ENCODE results near the gene PSD2.
A peak's percentile ranks its signal among the peaks of the same experiment; 100 is the strongest.

Gene PSD2

DNA sequence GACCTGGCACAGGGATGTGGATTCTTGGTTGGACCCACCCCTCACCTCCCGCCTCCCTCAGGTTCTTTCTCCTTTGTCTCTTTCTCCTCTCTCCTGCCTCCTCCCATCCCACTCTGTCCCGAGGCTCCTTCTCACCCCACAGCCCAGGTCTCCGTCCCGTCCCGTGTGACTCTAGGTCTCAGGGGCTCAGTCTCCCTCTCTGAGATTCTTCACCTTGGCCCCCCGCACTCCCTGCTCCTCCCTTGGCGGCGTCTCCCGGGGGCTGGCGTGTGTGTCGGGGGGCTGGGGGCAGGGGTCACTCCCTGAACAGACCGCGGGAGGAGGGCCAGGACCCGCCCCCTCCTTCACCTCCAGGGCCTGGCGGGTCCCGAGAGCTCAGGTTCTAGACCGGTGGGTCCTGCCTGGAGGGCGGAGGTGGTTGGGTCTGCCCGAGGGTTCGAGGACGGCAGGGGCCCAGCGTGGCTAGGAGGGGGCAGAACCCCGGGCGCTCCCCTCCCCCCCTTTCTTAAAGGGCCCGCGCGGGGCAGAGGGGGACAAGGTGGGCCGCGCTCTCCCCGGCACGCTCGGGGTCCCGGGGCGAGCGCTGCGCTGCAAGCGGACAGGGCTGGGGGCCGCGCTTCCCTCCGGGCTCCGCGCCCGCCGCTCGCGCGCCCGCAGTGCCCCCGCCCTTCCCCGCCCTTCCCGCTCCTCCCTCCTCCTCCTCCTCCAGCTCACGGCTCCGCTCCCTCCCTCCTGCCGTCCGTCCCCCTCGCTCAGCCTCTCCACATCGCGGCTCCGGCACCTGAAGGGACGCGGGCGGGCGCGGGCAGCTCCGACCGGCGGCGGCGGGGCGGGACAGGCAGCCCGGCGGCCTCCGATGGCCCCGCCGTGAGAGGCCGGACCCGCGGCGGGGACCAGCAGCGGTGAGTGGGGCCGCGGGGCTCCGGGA is at the start of gene PSD2:
Gene PSD2, plus strand, starts transcription at position 735 of the 928 bp plus-strand sequence. CDS start 13,633 bp downstream, outside the sequence.
- no peak for DNase-seq

DNA sequence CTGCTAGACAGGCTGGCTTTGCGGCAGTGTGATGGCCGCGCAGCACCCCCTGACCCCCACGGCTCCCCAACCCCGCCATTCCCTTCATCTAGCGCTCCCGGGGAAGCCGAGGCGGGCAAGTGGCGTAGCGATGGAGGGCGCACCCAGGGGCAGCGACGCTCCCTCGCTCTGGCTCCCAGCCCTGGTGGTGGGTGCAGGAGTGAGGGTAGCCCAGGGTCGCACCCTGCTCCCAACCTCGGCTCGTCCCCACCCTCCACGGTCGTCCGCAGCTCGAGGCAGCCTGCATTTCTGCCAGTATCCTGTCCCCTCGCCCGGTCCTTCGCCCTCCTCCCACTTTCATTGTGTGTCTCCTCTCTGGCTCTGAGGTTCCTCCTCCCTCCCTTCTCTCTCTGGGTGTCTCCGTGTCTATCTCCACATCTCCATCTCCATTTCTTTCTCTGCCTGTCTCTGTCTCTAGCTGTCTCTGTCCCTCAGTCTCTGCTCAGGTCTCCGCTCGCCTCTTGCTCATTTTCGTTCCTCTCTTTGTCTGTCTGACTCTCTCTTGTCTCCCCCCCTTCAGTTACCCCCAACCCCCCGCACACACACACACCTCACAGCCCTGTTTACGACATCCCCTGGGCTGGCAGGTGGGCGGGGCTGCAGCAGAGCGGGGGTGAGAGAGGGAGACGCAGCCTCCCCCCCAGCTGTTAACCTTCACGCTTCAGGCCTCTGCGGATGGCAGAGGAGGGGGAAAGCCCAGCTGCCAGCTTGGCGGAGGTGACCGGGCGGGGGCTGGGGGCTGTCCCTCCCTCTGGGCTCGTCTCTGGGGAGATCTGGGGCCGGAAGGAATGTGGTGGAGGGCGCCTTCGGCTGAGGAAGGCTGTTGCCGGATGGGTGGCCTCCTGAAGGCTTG is 48.7 kb upstream of the PSD2 start:
- no peak for DNase-seq

DNA sequence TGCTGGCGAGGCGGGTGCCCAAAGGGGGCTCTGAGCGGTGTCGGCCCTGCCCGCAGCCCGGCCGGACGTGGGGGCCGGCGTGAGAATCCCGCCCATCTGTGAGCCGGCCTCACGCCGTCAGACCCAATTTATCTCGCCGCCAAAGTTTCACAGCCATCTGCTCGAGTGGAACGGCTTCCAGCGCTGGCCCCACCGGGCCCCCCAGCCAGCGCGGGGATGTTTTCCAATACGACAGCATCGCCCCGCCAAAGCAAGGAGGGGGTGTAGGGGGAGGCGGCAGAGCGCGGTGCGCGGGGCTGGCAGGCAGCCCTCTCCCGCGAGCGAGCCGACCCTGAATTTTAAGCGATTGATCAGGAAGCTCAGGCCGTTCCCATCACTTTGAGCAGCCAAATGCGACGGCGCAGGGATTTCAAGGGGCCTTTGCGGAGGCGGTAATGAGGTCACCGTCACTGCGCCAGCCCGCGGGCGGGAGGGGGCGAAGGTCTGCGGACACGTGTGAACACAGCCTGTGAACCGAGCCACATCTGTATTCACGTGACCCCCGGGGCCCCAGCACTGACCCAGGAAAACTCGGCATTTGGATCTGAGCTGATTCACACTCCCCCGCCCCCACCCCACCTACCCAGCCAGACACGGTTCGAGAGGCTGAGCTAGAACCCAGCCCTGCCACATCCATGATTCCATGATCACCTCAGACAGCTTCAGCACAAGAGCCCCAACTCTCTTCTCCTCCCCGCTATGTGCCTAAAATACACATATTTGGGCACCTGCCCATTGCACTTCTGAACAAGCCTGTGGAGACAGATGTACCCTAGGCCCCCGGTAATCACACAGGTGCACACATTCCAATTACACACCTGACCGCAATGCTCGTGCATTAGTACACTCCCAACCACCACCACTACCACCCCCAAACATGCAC is 47.8 kb upstream of the PSD2 start:
- no peak for DNase-seq

DNA sequence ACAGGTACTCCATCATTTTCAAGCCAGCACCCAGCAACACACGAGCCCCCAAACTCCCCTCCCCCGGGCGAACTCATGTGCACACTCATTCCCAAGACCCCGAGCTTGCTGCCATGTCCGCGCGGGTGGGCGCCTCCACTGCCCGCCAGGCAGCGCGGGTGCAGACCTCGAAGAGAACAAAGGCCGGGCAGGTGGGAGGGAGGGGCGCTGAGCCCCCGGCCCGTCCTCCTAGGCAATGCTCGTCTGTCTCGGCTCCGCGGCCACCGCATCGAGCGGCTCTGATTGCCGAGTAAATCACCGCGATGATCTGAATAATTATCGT is 47.1 kb upstream of the PSD2 start:
- no peak for DNase-seq

DNA sequence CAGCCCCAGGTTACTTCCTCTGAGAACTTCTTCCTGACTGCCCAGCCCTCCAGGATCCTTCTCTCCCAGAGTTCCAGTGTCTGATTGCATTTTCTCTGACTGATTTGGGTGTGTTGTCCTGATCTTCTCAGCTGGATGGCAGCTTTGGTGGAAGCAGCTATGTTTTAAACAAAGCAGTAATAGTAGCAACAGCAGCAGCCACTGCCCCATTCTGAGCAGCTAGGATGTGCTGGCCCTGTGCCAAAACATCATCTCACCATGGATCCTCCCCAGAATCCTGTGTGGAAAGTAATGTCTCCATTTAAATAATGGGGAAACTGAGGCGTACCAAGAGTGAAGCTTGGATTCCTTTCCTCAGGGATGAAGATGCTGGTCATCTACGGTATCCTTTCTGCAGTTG is 46.4 kb upstream of the PSD2 start:
- no peak for DNase-seq

DNA sequence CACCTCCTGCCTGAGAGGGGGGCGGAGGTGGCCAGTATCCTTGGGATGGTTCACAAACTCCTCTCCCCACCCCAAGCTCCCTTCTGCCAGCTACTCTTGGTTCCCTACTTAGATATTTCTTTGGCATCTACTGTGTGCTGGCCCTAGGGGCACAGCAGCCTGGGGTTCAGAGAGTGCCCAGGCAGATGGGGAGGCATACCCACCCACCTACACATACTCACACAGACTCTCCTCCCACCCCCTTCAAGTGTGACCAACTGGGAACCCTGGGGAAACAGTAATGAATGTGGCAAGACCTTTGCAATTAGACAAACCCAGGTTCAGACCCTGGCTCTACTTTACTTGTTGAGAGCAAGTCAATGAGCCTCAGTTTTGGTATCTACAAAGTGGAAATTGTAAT is 44.4 kb upstream of the PSD2 start:
- no peak for DNase-seq

DNA sequence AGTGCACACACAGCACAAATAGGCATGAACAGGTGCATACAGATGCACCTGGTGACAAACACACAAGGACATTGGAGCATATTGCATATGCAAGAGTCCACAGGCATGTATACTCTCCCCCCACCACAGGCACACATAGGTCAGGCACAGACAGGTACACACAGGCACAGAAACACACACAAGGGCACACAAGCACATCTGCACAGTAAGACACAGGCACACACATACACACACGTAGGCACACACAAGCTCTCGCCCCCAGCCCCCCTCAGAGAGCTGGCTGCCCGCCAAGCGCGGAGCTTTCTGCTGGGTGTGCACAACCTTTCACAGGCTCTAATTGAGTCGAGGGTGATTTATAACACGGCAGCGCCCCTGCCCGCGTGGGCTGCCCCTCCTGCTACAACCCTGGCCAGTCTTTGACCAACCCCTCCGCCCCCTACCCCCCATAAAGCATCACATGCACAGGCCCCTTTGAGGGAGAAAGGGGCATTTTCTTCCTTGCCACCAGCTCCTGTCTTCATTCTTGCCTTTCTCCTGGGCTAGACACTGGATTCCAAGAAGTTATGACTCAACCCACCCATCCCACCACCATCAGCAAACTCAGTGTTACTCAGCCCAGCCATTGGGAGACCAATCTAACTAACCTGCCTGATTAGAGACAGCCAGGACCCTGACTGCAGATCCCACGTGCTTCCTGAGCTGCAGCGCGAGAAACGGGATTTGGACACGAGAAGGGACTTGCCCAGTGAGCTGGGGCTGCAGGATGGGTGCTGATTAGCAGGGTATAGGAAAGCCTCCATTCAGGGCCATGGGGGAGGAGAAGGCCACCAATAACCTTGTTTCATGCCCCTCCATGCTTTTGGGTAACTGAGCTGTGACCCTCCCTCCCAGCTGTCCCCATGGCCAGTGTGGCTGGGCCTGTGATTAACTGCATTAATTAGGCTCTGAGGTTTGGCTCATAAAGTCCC is 42.8 kb upstream of the PSD2 start:
- DNase-seq = no peak

DNA sequence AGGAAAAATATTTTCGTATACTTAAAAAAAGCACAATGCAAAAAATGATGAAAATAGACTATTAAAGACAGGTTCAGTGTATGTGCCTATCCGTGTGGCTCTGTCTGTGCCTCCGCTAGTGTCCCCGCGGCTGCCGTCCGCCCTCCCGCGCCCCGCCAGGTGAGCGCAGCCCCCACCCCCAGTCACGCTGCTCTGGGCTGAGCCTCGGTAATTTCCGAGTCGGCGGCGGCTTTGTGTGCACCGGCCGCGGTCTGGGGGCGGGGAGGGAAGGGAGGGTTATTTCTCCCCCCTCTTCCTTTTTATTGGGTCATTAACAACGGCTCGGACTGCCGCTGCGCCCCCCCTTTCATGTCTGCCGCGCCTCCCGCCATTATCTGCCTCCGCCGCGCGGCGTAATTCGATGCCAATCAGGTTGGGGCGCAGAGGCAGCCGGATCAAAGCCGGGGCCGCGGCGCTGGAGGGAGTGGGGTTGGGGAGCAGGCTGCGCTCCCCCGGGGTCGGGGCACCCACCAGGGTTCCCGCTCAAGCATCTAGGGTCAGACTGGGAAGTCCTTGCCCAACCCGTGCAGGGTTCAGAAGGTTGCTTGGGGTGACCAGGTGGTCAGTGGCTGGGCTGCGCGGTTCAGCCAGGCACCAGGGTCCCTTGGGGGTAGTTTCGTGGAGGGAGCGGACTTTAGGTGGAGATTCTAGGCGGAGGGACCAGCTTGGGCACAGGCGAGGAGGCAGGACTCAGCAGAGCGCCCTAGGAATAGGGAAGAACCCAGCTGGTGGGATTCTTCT is 39.5 kb upstream of the PSD2 start:
- DNase-seq = no peak

DNA sequence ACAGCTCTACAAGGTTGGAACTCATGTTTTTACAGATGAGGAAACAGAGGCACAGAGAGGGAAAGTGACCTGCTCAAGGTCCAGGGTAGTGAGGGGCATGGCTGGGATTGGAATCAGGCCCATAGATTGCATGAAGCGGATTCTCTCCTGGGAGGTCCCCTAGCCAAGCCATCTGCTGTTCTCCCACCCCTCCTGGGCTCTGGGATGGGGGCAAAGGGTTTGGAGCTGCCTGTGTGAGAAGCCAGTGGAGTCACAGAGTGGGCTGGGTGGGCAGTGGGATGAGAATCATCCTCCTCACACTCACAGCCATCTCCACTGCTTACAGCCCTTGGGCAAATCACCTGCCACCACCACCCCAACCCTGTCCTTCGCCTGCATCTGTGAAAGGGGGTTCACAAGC is 38.6 kb upstream of the PSD2 start:
- DNase-seq = no peak

DNA sequence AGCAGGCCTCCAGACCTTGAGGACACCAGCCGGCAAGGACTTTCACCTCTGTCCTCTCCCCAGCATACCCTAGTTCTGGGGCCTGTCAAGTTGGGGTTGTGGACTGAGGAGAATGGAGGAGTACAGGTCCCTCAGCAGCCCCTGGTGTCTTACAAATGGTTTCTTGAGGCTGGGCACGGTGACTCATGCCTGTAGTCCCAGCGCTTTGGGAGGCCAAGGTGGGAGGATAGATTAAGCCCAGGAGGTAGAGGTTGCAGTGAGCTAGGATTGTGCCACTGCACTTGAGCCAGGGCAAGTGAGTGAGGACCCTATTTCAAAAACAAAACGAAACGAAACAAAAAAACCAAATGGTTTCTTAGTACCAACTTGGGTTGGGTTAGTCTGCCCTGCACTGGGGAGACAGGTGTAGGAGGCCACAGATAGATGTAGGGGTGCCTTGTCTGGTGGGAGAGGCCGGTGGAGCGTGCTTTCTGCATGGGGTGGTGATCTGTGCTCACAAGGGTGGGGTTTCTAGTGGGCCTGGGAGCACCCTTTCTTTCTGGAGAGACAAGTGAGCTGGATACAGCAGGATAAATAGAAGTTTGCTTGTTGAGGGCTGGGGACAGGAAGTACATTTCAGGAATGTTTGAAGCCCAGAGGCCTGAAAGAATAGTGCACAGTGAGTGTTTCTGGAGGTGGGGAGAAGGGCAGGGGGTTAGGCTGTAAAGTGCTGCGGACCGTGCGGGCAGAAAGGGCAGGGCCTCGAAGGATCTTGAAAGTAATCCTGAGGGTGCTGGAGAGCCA is 37.7 kb upstream of the PSD2 start:
- DNase-seq = no peak

DNA sequence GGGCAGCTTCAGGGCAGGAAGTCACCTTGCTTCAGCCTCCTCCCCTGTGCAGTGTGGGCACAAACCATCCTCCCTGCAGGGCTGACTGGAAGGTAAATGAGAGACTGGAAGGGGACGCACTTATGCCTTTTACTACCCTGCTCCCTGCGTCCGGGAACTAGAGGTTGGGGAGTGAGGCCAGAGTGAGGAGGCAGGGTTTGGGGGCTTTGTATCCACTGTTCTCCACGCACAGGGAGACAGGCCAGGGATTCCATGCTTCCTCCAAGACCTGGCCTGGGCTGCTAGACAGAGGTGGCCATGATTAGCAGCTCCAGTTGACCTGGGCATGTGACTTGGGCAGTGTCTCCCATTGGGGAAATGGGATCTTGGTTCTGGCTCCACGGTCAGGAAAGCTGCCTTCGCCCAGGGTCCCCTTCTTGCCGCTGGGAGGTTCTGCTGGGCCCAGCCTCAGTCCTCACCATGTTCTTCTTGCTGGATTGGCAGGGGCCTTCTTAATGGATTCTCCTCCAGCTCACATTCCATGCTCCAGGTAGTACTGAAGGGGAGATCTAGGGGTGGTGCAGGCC is 37.0 kb upstream of the PSD2 start:
- no peak for DNase-seq

DNA sequence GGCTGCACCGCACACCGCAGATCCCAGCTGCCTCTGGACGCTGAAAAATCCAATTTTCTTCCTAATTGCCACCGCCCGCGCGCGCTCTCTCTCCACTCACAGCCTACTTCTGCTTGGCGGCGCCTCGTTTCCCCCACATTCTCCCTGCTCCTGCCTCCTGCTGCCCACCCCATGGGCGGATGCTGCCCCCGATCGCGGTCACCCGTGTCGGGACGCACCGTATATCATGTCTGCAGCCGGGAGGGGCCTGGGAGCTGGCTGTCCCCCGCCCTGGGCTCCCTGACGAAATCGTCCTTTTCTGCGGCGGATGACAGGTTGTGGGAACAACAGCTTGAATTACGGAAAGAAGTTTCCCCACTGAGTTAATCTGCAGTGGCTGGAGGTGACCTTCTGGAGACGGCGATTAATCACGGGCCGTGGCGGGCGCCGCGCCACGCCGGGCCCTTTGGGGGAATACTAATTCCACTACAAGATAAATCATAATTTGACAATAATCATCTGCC is 36.3 kb upstream of the PSD2 start:
- DNase-seq = no peak

DNA sequence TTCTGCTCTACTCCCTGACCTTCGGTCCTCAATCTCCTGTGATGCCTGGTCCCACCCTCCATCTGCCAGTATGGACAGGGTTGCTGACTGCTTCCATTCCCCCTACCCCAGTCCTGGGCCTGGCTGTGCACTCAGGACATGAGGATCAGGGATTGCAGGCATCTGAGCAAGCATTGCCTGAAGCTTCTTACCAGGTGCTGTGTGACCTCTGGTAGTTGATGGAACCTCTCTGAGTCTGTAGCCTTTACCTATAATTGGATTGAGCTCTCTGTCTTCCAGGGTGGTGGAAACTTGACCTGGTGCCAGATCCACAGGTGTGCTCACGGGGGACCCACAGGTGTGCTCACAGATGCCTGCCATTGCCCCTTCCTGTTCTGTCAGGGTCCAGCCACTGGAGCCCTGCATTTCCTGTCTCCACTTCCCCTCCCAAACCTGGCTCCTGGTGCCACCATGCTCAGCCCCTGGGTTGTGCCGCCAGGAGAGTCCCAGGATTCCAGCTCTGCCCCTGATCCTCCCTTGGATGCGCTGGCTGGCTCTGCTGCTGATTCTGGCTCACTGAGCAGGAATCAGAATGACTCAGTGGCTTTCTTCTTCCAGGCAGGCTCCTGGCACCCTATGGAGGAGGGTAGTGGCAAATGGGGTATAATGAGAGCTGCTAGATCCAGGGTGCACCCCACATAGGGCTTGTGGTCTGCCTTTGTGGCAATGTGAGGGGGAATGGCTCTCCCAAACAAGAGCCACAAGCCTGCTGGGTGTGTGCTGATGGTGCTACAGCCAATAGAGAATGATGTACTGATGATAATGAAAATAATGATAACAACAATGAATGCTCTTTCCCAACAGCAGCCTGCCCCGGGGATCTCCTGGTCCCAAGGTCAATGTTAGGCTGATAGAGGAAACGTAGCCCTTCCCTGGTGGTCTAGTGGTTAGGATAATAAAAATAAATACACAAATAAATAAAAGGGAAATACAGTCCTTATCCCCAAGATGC is 35.2 kb upstream of the PSD2 start:
- peak; percentile 24 for DNase-seq

DNA sequence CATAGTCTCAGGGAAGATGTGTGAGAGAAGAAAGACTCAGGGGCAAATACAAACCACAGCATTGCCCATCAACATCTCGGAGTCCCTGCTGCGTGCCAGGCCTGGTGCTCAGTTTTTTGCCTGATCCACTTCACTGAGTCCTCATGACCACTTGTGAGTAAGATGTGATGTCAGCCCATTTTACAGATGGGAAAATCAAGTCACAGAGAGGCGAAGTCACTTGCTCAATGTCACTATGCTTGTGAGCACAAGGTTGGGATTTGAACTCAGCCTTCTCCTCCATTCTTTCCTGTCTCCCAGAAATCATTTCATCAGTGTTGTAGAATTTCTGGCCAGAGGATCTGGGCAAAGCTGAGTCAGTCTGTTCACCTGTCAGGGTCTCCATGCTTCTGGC is 34.6 kb upstream of the PSD2 start:
- DNase-seq = no peak

DNA sequence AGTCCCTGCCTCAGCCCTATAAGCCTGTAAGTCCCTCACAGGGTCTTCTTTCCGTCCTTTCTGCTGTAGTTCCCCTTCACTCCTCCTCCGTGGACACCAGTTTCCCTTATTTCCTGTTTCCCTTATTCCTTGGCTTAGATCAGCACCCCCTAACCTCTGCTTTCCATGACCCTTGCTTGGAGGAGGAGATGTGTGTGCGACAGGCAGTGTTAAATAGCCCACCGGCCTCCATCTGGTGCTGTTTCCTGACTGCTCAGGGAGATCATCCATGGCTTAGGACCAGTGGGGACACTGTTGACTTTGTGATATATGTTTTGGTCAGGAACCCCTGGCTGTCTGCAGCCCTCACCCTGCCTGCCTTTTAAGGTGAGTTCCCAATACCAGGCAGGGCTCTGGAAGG is 34.1 kb upstream of the PSD2 start:
- DNase-seq = no peak

DNA sequence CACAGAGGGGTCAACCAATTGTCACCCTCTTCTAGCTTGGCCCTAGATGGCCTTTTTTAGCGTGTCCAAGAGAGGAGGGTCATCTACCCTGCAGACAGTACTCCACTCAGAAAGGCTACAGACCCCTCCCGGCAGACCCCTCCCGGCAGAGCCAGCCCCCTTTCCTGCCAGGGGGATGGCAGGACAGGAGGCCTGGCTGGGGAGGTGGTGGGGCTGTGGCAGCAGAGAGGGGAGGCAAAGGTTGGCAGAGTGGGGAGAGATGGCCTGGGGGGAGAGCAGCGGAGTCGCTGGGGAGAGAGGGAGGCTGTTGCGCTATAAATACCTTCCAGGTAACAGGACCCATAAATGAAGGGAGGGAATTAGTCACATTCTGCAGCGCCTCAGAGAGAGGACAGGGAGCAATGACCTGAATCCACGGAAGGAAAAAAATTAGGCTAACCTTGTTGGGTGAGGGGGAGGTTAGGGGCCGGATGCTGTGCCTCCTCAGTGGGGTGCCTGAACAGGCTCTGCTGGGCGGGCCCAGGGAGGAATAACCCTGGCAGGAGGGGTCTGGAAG is 32.9 kb upstream of the PSD2 start:
- no peak for DNase-seq

DNA sequence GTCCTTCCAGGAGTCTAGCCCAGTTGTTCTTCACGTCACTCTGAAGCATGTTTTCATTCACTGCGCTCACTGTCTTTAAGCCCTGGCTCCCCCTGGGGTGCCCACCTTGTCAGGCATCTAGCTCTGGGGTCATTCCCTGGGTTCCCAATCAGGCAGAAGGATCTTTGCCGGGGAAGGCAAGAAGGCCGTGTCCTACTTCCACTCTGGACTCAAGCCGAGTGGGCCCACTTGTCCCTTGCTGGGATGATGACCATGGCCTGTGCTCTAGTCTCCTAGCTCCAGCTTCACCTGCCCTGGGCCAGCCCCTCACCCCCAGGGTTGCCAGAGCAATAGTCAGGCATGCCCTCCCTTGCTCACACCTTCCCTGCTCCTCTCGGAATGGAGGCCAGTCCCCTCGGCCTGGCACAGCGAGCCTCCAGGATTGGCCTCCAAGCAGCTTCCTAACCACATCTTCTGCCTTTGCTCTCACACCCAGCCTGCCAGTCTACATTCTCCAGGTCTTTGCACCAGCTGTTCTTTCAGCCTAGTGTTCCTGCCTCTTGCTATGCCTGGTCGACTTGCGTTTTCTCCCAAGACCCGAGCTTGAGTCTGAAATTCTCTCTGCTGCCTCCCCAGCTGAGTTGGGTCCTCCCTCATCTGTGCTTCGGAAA is 32.2 kb upstream of the PSD2 start:
- DNase-seq = no peak
